Lower leg skin (tissue), 3 donors: Measurements from ENCODE around the gene APC.

Experiments
- POLR2A ChIP-seq, 2 donors: fragments of 450-650 bp; IDR thresholded peaks; one replicate each; pipeline ENCODE4 v1.6.1; 2016 to 2017; ENCODE audit warnings: antibody characterized with exemption in 2 of 2, mild to moderate bottlenecking in 1 of 2, moderate library complexity in 1 of 2
- TF ChIP-seq, protein P1 (sequence below), 3 donors: fragments of 450-650 bp; IDR thresholded peaks; one replicate each; pipeline ENCODE4 v1.5.1; 2016; ENCODE audit warnings: antibody characterized with exemption in 3 of 3, mild to moderate bottlenecking in 3 of 3, moderate library complexity in 2 of 3

DNA sequence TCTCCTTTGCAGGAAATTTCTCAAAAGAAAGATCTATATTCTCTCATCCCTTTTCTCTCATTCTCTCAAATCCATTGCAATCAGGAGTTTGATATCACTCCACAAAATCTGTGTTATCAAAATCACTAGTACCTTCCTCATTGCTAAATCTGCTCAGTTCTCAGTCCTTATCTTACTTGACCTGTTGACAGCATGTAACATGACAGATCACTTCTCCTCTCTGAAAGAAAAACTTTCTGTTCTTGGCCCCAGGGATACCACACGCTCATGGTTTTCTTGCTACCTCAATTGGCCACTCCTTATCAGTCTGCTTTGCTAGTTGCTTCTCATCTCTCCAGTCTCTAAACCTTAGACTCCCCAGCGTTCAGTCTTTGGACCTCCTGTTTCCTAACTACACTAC lies 145.5 kb downstream of the APC start:
- TF ChIP-seq, protein P1, sequence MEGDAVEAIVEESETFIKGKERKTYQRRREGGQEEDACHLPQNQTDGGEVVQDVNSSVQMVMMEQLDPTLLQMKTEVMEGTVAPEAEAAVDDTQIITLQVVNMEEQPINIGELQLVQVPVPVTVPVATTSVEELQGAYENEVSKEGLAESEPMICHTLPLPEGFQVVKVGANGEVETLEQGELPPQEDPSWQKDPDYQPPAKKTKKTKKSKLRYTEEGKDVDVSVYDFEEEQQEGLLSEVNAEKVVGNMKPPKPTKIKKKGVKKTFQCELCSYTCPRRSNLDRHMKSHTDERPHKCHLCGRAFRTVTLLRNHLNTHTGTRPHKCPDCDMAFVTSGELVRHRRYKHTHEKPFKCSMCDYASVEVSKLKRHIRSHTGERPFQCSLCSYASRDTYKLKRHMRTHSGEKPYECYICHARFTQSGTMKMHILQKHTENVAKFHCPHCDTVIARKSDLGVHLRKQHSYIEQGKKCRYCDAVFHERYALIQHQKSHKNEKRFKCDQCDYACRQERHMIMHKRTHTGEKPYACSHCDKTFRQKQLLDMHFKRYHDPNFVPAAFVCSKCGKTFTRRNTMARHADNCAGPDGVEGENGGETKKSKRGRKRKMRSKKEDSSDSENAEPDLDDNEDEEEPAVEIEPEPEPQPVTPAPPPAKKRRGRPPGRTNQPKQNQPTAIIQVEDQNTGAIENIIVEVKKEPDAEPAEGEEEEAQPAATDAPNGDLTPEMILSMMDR (IDR thresholded peaks at IDR 0.05) = no peak
- TF ChIP-seq POLR2A (IDR thresholded peaks at IDR 0.05) = no peak
